ENCODE data around the gene ADAMTSL3. TPM values are rescaled to one million over a fixed set of nuclear protein-coding genes. Genes with fewer than 3 reads are reported as not detected.

ADAMTSL3 gene
- total and polyA plus RNA-seq, 11 donors: 1.3 to 13.2 (median 7.3) TPM

DNA sequence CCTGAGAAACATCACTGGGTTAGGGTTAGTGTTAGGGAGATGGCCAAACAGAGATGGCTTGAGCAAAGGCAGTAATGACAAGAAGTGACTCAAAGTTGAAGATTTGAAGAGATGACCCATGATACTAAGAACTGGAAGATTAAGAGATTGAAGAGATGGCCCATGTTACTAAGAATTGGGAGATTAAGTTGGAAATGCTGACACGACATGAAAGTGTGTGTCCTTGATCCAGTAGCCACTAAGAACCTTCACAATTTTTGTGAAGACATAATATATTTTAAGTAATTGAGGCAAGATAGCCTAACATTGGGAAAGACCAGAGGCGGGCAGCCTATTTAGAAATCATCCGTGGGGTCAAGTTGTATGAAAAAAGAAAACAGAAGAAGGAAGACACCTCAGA is 239.4 kb downstream of the ADAMTSL3 start:
- TF ChIP-seq, protein P1, sequence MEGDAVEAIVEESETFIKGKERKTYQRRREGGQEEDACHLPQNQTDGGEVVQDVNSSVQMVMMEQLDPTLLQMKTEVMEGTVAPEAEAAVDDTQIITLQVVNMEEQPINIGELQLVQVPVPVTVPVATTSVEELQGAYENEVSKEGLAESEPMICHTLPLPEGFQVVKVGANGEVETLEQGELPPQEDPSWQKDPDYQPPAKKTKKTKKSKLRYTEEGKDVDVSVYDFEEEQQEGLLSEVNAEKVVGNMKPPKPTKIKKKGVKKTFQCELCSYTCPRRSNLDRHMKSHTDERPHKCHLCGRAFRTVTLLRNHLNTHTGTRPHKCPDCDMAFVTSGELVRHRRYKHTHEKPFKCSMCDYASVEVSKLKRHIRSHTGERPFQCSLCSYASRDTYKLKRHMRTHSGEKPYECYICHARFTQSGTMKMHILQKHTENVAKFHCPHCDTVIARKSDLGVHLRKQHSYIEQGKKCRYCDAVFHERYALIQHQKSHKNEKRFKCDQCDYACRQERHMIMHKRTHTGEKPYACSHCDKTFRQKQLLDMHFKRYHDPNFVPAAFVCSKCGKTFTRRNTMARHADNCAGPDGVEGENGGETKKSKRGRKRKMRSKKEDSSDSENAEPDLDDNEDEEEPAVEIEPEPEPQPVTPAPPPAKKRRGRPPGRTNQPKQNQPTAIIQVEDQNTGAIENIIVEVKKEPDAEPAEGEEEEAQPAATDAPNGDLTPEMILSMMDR (IDR thresholded peaks at IDR 0.05): no peak
- no peak for TF ChIP-seq POLR2A (IDR thresholded peaks at IDR 0.05)
- intact Hi-C loops (cut with DNase I): no loop called here
- H3K36me3 ChIP-seq: peaks cover 0 to 24% (median 0%) of the 10 kb centered on the region in 9 donors
- 95 to 97% (median 96%) methylated on average over 3 of the region's 3 CpGs for WGBS, 4 donors
- no peak overlapping the region for H3K4me3 ChIP-seq
- H3K27me3 ChIP-seq: no peaks in the 10 kb centered on the region
- peaks cover 4 to 21% (median 14%) of the 10 kb centered on the region in 12 donors for H3K4me1 ChIP-seq
- ATAC-seq: no peak
- H3K9me3 ChIP-seq: no peaks in the 10 kb centered on the region
- no peak for DNase-seq
- no peak overlapping the region for H3K27ac ChIP-seq

- DNase-seq (no peak), ATAC-seq (no peak)
- Histone ChIP-seq H3K36me3 (peaks cover 0 to 48% (median 5%) of the 10 kb centered on the region in 9 donors), H3K4me3 (no peak overlapping the region), H3K9me3 (no peaks in the 10 kb centered on the region), H3K27me3 (no peaks in the 10 kb centered on the region), H3K27ac (no peak overlapping the region), H3K4me1 (no peaks in the 10 kb centered on the region)
- no peak for TF ChIP-seq POLR2A (IDR thresholded peaks at IDR 0.05)
- TF ChIP-seq, protein P1 (IDR thresholded peaks at IDR 0.05): no peak
- intact Hi-C loops (cut with DNase I): no loop called here
- 97 to 98% (median 97%) methylated on average over 2 of the region's 2 CpGs for WGBS, 4 donors
Observed at GRCh38 chr15:83897037-83897436, 243.1 kb downstream of the ADAMTSL3 start.

GRCh38 chr15:83898361-83898760 is 244.4 kb downstream of the ADAMTSL3 start:
- Histone ChIP-seq H3K4me1 (no peaks in the 10 kb centered on the region), H3K9me3 (no peaks in the 10 kb centered on the region), H3K27me3 (no peaks in the 10 kb centered on the region), H3K36me3 (peaks cover 0 to 49% (median 5%) of the 10 kb centered on the region in 9 donors), H3K27ac (no peak overlapping the region), H3K4me3 (no peak overlapping the region)
- WGBS, 4 donors: 91 to 96% (median 93%) methylated on average over 2 of the region's 2 CpGs
- ATAC-seq: no peak
- intact Hi-C loops (cut with DNase I): no loop called here
- no peak for DNase-seq
- no peak for TF ChIP-seq POLR2A (IDR thresholded peaks at IDR 0.05)
- TF ChIP-seq, protein P1 (IDR thresholded peaks at IDR 0.05): no peak

GRCh38 chr15:83899670-83900069 is 245.7 kb downstream of the ADAMTSL3 start:
- peak in 2 of 4 donors; percentile 33 to 48 for ATAC-seq

More at GRCh38 chr15:83899670-83900069, 245.7 kb downstream of the ADAMTSL3 start:
- no peak for DNase-seq
- Histone ChIP-seq H3K4me3 (no peak overlapping the region), H3K4me1 (peaks cover 0 to 8% (median 3%) of the 10 kb centered on the region in 12 donors), H3K27me3 (no peaks in the 10 kb centered on the region), H3K36me3 (peaks cover 0 to 43% (median 5%) of the 10 kb centered on the region in 9 donors), H3K9me3 (no peaks in the 10 kb centered on the region), H3K27ac (no peak overlapping the region)
- TF ChIP-seq, protein P1 (IDR thresholded peaks at IDR 0.05): no peak
- no peak for TF ChIP-seq POLR2A (IDR thresholded peaks at IDR 0.05)
- intact Hi-C loops (cut with DNase I): no loop called here
- 61 to 83% (median 74%) methylated on average over 2 of the region's 2 CpGs for WGBS, 4 donors

All from heart left ventricle (tissue), 16 donors.